Measurements from ENCODE around the gene TXNDC17.

DNA sequence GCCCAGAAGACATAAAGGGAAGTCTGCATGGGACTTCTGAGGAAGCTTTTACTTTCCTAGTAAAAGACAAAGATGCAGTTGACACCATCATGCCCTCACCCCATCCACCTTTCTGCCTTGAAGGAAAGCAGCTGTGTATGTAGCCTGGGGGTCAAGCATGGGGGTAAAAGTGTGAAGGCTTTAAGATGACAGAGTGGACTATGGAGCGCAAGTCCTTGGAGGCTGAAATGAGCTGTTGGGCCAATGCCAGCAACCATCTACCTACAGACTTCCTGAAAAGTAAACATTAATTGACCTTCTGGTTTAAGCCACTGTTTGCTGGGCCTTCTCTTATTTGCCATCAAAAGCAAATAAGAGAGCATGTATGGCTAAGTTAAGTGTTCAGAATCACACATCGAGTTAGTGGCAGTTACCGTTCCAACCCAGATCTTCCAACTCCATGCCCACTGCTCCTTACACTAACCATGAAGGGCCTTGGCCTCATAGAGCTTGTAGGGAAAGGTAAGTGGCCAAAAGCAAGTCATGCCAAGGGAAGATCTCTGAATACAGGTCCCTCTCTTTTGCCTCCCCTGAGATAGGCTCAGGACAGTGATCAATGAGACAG lies 42.3 kb downstream of the TXNDC17 start:
- TF ChIP-seq, protein P1, sequence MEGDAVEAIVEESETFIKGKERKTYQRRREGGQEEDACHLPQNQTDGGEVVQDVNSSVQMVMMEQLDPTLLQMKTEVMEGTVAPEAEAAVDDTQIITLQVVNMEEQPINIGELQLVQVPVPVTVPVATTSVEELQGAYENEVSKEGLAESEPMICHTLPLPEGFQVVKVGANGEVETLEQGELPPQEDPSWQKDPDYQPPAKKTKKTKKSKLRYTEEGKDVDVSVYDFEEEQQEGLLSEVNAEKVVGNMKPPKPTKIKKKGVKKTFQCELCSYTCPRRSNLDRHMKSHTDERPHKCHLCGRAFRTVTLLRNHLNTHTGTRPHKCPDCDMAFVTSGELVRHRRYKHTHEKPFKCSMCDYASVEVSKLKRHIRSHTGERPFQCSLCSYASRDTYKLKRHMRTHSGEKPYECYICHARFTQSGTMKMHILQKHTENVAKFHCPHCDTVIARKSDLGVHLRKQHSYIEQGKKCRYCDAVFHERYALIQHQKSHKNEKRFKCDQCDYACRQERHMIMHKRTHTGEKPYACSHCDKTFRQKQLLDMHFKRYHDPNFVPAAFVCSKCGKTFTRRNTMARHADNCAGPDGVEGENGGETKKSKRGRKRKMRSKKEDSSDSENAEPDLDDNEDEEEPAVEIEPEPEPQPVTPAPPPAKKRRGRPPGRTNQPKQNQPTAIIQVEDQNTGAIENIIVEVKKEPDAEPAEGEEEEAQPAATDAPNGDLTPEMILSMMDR (IDR thresholded peaks at IDR 0.05) = no peak
- no peak for TF ChIP-seq POLR2A (IDR thresholded peaks at IDR 0.05)

Data from uterus (tissue), 2 donors.